NCI-H2081 treated with DMSO at 0.1 percent for 48 hours (cell line): Measurements from ENCODE around the gene ZBTB7B.

Experiments
- DNase-seq: peaks from one replicate; lab custom pipeline; 2025; lab: John Stamatoyannopoulos, UW

The ZBTB7B gene

DNA sequence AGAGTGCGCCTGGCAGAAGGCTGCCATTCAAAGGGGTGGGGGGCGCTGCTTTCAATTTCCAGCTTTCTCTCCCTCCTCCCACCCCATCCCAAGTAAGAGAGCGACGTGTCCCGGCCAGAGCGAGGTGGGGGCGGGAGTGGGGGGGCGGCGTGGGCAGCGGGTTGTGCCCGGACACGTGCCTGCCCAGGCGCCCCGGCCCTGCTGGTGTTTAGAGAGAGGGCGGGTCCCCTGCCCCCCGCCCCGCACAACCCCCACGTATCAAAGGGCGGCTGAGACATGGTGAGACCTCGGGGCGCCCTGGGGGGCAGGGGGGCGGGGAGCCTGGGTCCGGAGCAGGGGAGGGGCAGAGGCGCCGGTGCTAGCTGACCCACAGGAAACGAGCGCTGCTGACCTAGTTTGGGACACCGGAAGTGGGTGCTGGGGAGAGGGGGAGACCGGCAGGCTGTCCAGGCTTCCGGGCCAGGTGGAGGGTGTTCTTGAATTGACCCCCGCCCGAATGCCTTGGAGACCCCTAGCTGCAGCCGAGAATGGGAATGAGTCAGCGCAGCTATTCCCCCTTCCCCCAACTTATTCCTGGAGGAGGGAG is 1.3 kb downstream of the ZBTB7B start:
- no peak for DNase-seq

DNA sequence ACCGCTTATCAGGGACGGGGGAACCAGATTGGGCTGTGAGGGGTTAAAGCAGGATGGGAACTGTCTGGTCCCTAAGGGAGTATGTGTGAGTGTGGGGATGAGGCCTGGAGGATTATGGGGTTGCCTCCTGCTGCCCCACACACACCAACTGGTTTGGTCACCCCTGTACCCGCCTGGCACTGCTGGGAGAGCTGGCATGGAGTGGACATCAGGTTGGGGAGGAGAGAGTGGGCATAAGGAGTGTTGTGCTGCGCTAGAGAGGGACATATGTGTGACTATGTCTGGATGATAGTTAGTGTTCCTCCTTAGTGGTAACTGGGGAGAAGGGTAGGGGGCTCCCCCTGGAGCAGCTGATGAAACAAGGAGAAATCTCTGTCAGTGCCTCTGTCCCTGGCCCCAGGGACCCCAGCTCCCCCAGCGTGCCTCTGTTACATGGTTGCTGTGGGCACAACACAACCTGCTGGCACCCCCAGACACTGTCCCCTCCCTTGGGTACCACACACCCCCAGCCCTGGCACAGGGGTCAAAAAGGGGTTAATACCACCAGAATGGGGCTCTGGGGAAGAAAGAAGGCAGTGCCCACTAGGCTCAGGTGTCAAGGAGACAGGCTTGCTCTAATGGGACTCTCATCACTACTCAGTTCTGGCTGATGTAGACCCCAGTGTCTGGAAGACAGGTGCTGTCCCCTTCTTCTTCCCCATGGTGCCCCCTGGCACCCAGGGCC is 1.9 kb downstream of the ZBTB7B start:
- no peak for DNase-seq

DNA sequence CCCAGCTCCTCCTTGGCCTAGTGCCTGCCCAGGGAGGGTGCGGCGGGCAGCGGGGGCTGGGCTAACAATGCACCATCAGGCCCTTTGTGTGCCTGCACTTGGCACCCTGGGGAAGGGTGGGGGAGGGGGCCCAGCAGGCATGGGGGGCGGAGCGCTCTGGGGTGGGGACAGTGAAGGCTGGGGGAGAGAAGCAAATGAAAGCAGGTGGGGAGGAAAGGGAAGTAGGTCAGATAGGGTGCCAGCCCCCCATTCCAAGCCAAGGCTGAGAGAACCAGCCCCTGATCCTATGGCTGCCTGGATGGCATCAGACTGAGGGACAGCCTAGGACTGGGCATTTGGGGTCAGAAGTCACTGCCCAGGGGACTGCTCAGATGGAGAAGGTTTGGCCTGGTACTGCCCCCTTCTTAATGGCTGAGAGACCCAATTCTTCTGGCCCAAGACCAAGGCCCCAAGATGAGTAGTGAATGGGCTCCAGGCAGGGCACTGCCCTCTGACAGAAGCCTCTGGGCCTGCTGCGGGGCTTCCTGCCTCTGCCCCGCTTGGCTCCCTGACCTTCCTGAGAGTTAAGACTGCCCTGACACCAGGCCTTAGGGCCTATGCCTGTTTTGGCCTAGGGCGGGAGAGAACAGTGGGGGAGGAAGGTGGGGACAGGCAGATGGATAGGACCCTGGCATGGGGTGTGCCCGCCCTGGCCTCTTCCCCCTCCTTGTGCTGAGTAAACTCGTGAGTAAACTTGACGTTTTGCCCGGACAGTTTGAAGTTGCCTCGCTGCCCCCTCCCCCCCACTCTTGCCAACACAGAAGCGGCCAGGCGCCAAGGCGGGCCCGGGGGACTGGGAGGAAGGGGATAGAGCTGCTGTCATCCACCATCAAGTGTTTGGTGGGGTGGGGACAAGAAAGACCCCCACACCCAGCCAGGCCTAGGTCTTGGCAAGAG is 2.7 kb downstream of the ZBTB7B start:
- no peak for DNase-seq

DNA sequence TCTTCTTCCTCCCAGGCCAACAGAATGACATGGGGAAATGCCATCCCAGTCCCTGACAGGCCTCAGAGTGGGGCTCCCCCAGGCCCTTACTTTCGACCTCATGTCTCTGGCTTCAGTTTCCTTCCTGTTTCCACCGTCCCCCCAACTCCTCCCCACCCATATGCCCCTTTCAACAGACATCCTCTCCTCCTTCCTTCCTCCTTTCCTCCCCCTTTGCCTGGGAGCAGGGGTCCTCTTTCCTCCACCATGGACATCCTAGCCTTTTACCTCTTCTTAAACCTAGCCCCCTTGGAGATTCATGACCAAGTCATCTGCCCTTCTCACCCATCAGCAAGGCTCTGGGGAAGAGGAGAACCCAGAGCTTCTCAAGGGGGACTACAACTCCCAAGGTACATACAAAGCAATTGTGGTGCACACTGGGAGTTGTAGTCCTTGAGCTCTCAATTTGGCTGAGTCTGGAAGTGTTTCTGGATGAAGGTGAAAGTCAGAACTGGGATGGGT is 4.0 kb downstream of the ZBTB7B start:
- no peak for DNase-seq

DNA sequence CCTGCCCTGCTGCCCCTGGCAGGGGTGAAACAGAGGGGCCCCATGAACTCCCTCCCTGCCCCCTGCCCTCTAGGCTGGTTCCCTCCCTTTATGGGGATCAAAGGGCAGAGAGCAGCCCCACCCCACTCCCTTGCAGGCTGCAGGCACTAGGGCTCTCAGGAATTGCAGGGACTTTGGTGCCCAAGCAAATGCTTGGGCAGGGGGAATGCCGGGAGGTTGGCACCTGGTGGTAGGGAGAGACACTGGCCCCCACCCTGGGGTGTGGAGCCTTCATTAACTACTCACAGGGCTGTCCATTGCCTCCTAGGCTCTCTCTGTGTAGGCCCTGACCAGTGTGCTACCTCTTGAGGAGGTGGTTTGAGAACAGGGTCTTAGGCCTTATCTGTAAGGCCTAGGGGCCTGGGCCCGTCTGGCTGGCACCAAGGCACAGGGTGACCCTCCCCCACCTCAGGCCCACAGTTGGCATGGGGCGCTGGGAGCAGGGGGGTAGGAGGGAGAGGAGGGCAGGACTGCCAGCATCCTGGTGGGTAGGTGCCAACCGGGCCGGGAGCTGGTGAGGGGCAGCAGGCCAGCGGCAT is 4.7 kb downstream of the ZBTB7B start:
- no peak for DNase-seq

DNA sequence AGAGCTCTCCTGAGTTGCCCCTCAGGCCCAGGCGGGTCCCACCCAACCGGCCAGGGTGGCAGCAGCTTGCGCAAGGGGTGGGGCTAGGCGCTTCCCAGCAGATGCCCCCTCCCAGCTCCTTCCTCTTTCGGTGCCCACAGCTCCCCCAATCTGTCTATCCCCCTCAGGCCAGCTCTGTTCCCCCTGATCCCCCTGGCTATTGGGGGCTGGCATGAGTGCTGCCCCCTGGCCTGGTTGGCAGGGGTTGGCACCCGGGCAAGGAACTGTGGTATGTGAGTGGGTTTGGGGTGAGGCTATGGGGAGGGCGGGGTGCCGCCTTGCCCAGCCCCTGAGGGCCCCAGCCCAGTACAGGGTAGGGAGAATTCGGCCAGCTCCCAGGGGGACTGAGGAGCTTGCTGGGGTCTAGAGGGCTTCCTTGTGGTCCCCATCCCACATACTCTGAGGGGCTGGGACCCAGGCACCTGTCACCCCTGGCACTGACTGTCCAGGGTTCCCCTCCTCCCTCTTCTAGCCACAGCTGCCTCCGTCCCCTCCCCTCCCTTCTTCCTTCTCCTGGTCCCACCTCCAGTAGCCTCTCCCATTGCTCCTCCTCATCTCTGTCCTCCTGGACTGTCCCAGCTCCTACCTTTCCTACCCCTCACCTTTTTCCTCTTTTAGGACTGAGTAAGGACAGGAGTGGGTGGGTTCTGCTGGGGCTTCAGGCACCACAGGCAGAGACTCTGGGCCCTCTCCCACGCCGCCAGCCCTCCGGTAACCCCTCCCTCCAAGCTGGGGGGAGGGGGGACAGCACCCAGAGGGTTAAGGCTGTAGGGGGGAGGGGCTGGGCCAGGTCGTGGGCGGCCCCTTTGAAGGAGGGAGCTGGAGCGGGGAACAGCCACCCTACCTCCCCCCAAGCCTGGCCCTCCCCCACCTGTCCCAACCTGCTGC is 5.7 kb downstream of the ZBTB7B start:
- DNase-seq: no peak

DNA sequence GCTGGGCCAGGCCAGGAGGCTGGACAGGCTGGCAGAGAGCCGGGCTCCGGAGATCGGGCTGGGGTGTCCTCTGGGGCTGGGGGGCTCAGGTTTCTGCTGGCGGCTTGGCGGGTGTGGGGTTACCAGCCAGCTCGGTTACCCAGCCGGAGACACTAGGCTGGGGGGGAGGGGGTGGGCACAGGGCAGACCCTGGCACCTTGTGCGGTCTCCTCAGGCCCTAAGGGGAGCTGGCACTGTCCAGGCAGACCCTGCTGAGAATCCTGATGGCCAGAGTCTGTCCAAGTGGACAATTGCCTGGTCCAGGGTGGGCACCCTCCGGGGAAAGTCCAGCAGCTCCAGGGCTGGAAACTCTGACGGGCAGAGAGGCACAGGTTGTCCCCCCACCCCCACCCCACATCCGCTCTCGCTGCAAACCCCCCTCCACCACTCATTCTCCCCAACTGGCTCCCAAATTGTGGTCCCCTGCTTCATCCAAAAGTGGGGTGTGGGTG is 6.7 kb downstream of the ZBTB7B start:
- no peak for DNase-seq

DNA sequence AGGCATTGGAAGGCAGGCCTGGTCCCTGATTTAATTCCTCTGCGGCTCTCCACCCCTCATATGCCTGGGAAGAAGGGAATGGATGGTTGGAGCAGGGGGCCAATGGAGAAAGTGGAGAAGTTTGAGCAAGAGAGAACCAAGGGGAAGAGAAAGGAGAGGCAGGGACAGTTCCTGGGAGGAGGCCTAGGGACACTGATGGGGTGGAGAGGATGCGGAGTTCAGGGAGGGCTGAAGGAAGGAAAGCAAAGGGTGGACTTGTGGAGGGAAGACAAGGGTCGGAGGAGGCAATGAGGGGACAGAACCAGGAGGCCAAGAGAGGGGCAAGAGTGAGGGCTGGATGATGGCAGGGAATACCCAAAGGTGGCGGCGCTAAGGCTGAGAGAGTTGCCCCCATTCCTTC is 7.1 kb downstream of the ZBTB7B start:
- no peak for DNase-seq

DNA sequence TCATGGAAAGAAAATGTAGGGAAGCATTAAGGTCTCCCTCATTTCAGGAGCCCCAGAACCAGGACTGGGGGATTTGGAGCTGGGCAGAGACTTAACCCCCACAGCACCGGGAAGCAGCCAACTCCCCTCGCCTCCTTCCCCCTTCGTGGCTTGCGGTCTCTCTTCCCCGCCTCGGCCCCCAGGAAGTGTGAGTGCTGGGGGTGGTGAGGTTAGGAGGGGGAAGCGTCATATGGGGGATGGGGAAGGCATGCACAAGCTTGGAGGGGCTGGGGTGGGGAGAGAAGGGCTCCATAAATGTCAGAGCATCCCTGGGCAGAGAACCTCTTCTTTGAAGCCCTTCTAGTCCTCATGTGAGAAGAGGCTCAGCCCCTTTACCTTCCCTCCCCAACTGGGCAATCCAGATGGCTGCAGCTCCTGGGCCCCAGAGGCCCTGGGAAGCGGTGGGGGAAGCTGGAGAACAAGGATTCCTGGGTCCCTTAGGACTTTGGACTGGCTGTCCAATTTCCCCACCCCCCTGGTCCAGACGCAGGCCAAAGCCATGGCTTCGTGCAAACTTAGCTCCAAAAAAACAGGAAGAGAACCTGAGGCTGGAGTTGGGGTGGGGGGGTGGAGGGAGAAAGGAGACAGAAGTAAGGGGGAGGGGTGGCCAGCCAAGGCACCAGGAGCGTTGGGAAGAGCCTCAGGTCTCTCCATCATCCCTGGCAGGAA is 7.8 kb downstream of the ZBTB7B start:
- no peak for DNase-seq

DNA sequence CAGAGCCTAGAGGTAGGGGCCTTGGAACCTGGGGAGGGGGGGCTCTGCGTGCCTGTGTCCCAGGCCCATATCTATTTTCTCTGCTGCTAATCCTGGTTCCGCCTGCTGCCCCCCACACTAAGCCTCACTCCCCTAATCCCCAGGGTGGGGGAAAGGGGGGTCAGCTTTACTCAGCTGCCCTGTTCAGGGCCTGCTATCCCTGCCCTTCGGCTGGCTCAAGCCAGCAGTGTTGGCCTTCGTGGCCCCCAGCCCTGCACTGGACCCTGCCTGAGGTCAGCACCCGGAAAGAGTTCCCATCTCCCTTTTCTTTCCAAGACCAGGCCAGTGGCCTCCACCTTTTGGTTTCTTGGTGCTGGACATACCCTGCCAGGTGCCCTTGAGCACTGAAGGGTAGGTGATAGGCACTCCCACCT is 8.4 kb downstream of the ZBTB7B start:
- DNase-seq: no peak

DNA sequence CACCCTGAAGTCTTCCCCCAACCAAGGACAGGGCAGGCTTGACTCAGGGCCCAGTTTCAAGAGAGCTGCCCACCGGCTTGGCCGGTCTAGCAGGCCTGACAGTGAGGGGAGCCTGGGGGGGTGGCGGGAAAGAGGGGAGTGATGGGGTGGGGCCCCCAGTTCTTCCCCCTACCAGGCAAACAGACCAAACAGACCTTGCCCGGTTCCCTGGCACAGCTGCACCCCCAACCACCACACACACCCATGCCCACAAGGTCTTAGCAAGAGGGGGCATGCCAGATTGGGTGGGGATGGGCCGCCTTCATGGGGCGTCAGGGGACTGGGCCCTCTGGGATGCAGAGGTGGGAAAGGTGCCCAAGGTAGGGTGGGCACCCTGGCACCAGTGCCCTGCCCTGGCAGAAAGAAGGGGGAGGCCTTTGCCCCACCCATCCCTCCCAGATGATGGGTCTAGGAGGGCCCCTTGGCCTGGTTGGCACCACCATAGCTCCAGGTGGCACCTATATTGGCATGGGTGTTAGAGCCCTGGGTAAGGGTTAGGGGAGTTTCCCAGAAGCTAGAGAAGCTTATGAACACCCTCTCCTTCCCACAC is 8.9 kb downstream of the ZBTB7B start:
- no peak for DNase-seq

DNA sequence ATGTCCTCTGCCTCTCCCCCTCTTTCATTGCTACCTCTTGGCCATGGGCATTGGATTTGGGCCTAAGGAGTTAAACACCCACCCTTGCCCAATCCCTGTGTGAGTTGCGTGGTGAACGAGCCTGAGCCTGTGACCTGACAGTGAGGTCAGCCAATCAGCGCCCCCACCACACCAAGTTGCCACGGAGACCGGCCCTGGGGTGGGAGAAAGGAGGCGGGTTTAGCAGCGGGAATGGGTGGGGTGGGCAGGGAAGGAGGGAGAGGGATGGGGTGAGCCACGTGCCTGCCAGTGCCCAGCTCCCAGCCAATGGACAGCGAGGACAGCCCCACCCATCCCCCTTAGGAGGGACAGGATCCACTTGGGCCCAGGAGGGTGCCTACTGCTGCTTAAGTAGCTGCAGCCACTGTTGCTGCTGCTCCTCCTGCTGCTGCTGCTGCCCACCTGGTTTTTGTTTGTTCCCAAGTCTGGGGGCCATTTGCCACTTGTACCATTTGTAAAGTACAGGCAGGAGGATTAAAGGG is 9.5 kb downstream of the ZBTB7B start:
- no peak for DNase-seq

DNA sequence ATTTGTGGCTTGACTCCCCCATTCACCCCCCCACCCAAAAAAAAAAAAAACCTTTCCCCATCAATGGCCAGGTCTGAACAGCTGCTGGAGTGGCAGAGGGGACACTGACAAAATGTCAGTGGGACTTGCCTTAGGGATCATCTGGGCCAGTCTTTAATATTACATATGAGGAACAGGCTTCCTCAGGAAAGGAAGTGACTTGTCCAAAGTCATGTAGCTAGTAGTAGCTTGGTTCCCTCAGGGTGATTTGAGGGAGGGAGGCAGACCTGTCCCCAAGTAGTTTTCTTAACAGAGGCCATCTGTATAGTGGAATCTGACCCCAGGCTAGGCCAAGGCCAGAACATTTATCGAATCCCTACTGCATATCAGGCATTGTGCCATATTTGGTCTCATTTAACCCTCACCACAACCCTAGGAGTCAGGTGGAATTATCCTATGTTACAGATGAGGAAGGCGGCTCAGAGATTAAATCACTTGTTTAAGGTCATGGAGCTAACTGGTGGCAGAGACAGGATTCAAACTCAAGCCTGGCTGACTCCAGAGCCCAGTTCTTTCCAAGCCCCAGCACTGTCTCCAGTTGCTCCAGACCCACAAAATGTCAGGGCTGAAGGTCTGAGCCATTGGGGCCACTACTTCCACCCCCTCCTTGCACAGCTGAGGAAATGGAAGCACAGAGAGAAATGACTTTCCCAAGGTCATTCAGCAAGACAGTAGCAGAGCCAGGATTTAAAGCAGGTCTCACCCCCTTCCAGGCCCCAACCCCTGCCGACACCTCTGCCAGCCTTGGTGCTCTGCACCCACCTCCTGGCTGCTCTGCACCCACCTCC is 10.4 kb downstream of the ZBTB7B start:
- no peak for DNase-seq

DNA sequence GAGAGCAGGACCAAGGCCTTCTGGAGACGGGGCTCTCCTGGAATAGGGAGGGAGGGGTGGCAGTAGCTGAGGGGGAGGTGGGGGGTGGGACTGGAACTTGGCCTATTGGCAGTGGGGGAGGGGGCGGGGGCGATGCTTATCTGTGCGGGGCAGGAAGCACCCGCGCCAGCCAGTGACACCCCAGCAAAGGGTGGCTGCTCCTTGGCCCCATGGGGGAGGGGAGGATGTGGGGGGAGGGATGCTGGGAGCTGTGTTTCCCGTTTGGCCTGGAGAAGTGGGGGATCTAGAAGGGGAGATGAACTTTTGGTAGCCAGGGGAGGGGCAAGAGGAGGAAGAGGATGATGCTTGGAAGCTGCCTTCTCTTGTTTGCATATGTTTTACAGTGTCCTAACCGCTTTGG is 11.0 kb downstream of the ZBTB7B start:
- DNase-seq: no peak

DNA sequence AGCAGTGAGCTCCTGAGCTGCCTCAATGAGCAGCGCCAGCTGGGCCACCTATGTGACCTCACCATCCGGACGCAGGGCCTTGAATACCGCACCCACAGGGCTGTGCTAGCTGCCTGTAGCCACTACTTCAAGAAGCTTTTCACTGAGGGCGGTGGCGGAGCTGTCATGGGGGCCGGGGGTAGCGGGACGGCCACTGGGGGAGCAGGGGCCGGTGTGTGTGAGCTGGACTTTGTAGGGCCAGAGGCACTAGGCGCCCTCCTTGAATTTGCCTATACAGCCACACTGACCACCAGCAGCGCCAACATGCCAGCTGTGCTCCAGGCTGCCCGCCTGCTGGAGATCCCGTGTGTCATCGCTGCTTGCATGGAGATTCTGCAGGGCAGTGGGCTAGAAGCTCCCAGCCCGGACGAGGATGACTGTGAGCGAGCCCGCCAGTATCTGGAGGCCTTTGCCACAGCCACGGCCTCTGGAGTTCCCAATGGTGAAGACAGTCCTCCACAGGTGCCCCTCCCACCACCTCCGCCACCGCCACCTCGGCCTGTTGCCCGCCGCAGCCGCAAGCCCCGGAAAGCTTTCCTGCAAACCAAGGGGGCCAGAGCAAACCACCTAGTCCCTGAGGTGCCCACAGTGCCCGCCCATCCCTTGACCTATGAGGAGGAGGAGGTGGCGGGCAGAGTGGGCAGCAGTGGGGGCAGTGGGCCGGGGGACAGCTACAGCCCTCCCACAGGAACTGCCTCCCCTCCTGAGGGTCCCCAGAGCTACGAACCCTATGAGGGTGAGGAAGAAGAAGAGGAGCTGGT is 12.3 kb downstream of the ZBTB7B start:
- no peak for DNase-seq

DNA sequence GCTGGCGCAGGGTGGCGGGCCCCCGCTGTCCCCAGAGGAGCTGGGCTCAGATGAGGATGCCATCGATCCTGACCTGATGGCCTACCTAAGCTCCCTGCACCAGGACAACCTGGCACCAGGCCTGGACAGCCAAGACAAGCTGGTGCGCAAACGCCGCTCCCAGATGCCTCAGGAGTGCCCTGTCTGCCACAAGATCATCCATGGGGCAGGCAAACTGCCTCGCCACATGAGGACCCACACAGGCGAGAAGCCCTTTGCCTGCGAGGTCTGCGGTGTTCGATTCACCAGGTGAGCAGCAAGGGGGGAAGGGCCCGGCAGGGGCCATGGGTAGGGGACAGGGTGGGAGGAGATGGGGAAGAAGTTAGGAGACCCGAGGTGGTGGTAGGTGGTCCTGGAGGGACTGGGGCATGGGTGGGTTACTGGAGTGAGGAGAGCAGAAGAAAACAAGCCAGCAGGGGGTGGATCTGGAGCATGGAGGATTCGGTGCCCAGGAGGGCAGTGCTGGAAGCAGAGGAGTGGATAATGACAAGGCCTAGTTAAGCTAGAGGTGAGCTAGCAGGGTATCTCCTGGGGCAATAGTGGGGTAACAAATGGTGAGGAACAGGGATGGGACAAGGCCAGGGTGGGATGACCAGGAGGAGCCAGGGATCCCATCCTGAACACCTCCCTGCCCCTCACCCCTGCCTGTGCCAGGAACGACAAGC is 13.1 kb downstream of the ZBTB7B start:
- no peak for DNase-seq

DNA sequence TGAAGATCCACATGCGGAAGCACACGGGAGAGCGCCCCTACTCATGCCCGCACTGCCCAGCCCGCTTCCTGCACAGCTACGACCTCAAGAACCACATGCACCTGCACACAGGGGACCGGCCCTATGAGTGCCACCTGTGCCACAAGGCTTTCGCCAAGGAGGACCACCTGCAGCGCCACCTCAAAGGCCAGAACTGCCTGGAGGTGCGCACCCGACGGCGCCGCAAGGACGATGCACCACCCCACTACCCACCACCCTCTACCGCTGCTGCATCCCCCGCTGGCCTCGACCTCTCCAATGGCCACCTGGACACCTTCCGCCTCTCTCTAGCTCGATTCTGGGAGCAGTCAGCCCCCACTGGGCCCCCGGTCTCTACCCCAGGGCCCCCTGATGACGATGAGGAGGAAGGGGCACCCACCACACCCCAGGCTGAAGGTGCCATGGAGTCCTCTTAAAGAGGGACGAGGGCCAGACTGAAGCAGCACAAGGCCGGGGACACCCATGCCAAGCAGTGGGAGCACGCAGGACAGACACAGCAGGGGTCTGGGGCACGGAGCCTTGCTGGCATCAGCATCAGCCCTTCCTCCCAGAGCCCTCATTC is 13.7 kb downstream of the ZBTB7B start:
- DNase-seq: no peak
